Measurements from ENCODE around the gene NEDD4L.

The NEDD4L gene

GRCh38 chr18:58055890-58056558, 12.0 kb downstream of the NEDD4L start:
- H3K4me3 Mint-ChIP-seq = no peak overlapping the region
- no peaks in the 10 kb centered on the region for H3K36me3 Mint-ChIP-seq (ENCODE audit: low read depth)
- peaks cover 4% of the 10 kb centered on the region for H3K27me3 Mint-ChIP-seq
- H3K4me1 Mint-ChIP-seq (ENCODE audit: low read depth) = peaks cover 6% of the 10 kb centered on the region
- DNase-seq = no peak
- no peaks in the 10 kb centered on the region for H3K9me3 Mint-ChIP-seq
- H3K27ac Mint-ChIP-seq = no peak overlapping the region

- Mint-ChIP-seq H3K36me3 (ENCODE audit: low read depth) (no peaks in the 10 kb centered on the region), H3K4me1 (ENCODE audit: low read depth) (peaks cover 5% of the 10 kb centered on the region), H3K27me3 (peaks cover 4% of the 10 kb centered on the region), H3K4me3 (no peak overlapping the region), H3K27ac (no peak overlapping the region), H3K9me3 (no peaks in the 10 kb centered on the region)
- no peak for DNase-seq
These were observed 12.8 kb downstream of the NEDD4L start for GRCh38 chr18:58056852-58057251.

- Mint-ChIP-seq H3K27me3 (peaks cover 4% of the 10 kb centered on the region), H3K9me3 (no peaks in the 10 kb centered on the region), H3K4me3 (no peak overlapping the region), H3K4me1 (ENCODE audit: low read depth) (no peaks in the 10 kb centered on the region), H3K36me3 (ENCODE audit: low read depth) (no peaks in the 10 kb centered on the region), H3K27ac (no peak overlapping the region)
- no peak for DNase-seq
These were observed 13.4 kb downstream of the NEDD4L start for GRCh38 chr18:58057291-58057965.

GRCh38 chr18:58058720-58059119, 14.7 kb downstream of the NEDD4L start:
- H3K27ac Mint-ChIP-seq = no peak overlapping the region
- no peaks in the 10 kb centered on the region for H3K9me3 Mint-ChIP-seq
- no peaks in the 10 kb centered on the region for H3K36me3 Mint-ChIP-seq (ENCODE audit: low read depth)
- H3K4me3 Mint-ChIP-seq = no peak overlapping the region
- DNase-seq = no peak
- peaks cover 4% of the 10 kb centered on the region for H3K27me3 Mint-ChIP-seq
- H3K4me1 Mint-ChIP-seq (ENCODE audit: low read depth) = no peaks in the 10 kb centered on the region

- no peak for DNase-seq
- H3K9me3 Mint-ChIP-seq = no peaks in the 10 kb centered on the region
- no peak overlapping the region for H3K27ac Mint-ChIP-seq
- H3K36me3 Mint-ChIP-seq (ENCODE audit: low read depth) = no peaks in the 10 kb centered on the region
- H3K4me3 Mint-ChIP-seq = no peak overlapping the region
- H3K4me1 Mint-ChIP-seq (ENCODE audit: low read depth) = no peaks in the 10 kb centered on the region
- peaks cover 4% of the 10 kb centered on the region for H3K27me3 Mint-ChIP-seq
These were observed 16.2 kb downstream of the NEDD4L start for GRCh38 chr18:58060254-58060653.

- Mint-ChIP-seq H3K9me3 (no peaks in the 10 kb centered on the region), H3K27me3 (peaks cover 3% of the 10 kb centered on the region), H3K4me3 (no peak overlapping the region), H3K36me3 (ENCODE audit: low read depth) (no peaks in the 10 kb centered on the region), H3K27ac (no peak overlapping the region), H3K4me1 (ENCODE audit: low read depth) (no peaks in the 10 kb centered on the region)
- DNase-seq = no peak
These were observed 17.3 kb downstream of the NEDD4L start for GRCh38 chr18:58061349-58061748.

GRCh38 chr18:58064406-58064998, 20.5 kb downstream of the NEDD4L start:
- Mint-ChIP-seq H3K36me3 (ENCODE audit: low read depth) (no peaks in the 10 kb centered on the region), H3K27me3 (peaks cover 12% of the 10 kb centered on the region), H3K27ac (no peak overlapping the region), H3K4me1 (ENCODE audit: low read depth) (no peaks in the 10 kb centered on the region), H3K9me3 (no peaks in the 10 kb centered on the region), H3K4me3 (no peak overlapping the region)
- DNase-seq = no peak

- H3K9me3 Mint-ChIP-seq = no peaks in the 10 kb centered on the region
- no peaks in the 10 kb centered on the region for H3K36me3 Mint-ChIP-seq (ENCODE audit: low read depth)
- no peak for DNase-seq
- H3K4me3 Mint-ChIP-seq = no peak overlapping the region
- peaks cover 12% of the 10 kb centered on the region for H3K27me3 Mint-ChIP-seq
- no peaks in the 10 kb centered on the region for H3K4me1 Mint-ChIP-seq (ENCODE audit: low read depth)
- H3K27ac Mint-ChIP-seq = no peak overlapping the region
These were observed 21.9 kb downstream of the NEDD4L start for GRCh38 chr18:58065956-58066355.

- no peak overlapping the region for H3K4me3 Mint-ChIP-seq
- H3K9me3 Mint-ChIP-seq = no peaks in the 10 kb centered on the region
- H3K27me3 Mint-ChIP-seq = peaks cover 15% of the 10 kb centered on the region
- DNase-seq = no peak
- H3K36me3 Mint-ChIP-seq (ENCODE audit: low read depth) = no peaks in the 10 kb centered on the region
- no peaks in the 10 kb centered on the region for H3K4me1 Mint-ChIP-seq (ENCODE audit: low read depth)
- H3K27ac Mint-ChIP-seq = no peak overlapping the region
These were observed 23.6 kb downstream of the NEDD4L start for GRCh38 chr18:58067601-58068000.

GRCh38 chr18:58069099-58069498, 25.1 kb downstream of the NEDD4L start:
- H3K4me1 Mint-ChIP-seq (ENCODE audit: low read depth) = no peaks in the 10 kb centered on the region
- H3K9me3 Mint-ChIP-seq = no peaks in the 10 kb centered on the region
- peaks cover 17% of the 10 kb centered on the region for H3K27me3 Mint-ChIP-seq
- no peaks in the 10 kb centered on the region for H3K36me3 Mint-ChIP-seq (ENCODE audit: low read depth)
- H3K27ac Mint-ChIP-seq = no peak overlapping the region
- DNase-seq = no peak
- H3K4me3 Mint-ChIP-seq = no peak overlapping the region

GRCh38 chr18:58069721-58070292, 25.8 kb downstream of the NEDD4L start:
- no peaks in the 10 kb centered on the region for H3K4me1 Mint-ChIP-seq (ENCODE audit: low read depth)
- H3K27me3 Mint-ChIP-seq = peaks cover 18% of the 10 kb centered on the region
- DNase-seq = no peak
- H3K36me3 Mint-ChIP-seq (ENCODE audit: low read depth) = no peaks in the 10 kb centered on the region
- H3K27ac Mint-ChIP-seq = no peak overlapping the region
- no peaks in the 10 kb centered on the region for H3K9me3 Mint-ChIP-seq
- H3K4me3 Mint-ChIP-seq = no peak overlapping the region

GRCh38 chr18:58076052-58076451, 32.0 kb downstream of the NEDD4L start:
- Mint-ChIP-seq H3K4me3 (no peak overlapping the region), H3K27ac (no peak overlapping the region), H3K27me3 (peaks cover 22% of the 10 kb centered on the region), H3K4me1 (ENCODE audit: low read depth) (no peaks in the 10 kb centered on the region), H3K9me3 (no peaks in the 10 kb centered on the region), H3K36me3 (ENCODE audit: low read depth) (no peaks in the 10 kb centered on the region)
- DNase-seq = no peak

GRCh38 chr18:58077329-58077728, 33.3 kb downstream of the NEDD4L start:
- Mint-ChIP-seq H3K27ac (no peak overlapping the region), H3K36me3 (ENCODE audit: low read depth) (no peaks in the 10 kb centered on the region), H3K4me1 (ENCODE audit: low read depth) (no peaks in the 10 kb centered on the region), H3K27me3 (peaks cover 24% of the 10 kb centered on the region), H3K4me3 (no peak overlapping the region), H3K9me3 (no peaks in the 10 kb centered on the region)
- DNase-seq = no peak

- peaks cover 22% of the 10 kb centered on the region for H3K27me3 Mint-ChIP-seq
- no peaks in the 10 kb centered on the region for H3K4me1 Mint-ChIP-seq (ENCODE audit: low read depth)
- no peak overlapping the region for H3K4me3 Mint-ChIP-seq
- no peaks in the 10 kb centered on the region for H3K9me3 Mint-ChIP-seq
- no peak for DNase-seq
- H3K36me3 Mint-ChIP-seq (ENCODE audit: low read depth) = no peaks in the 10 kb centered on the region
- no peak overlapping the region for H3K27ac Mint-ChIP-seq
These were observed 35.0 kb downstream of the NEDD4L start for GRCh38 chr18:58078889-58079573.
